ENCODE results near the gene SERTAD3.
"Not testable (repeated sequence)": the region's sequence is repeated elsewhere in the genome, so short reads cannot be mapped to it uniquely, and the experiment has no call there.

SERTAD3 gene

DNA sequence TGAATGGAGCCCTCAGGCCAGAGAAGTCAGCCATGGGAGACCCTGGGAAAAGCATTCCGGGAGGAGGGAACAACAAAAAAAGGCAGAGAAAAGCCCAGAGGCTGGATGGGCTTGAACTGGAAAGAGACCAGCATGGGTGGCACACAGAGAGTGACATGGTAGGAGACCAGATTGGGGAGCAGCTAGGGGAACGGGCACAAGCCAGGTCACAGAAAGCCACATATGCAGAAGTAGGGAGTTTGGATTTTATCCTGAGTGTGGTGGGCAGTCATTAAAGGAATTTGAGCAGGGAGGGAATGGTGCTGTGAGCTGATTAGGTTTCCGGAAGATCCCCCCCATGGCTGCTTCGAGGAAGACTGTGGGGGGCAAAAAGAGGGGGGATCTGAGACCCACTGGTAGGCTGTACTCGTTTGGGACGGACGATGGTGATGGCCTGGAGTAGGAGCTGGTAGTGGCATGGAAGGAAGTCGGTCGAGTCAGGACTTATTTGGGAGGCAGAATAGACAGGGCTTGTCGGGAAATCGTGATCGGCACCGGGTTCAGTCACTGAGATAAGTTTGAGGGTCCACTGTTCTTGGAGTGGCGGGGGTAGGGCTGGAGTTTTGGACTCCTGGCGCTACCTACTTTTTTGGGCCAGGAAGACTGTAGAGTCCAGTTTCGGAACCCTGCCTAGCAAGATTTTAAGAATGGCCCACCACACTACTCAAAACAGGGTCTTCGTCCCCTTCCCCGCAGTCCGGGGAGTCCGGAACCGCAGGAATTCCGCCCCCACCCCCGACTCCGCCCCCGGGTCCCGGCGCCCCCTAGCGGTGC is 19.3 kb downstream of the SERTAD3 start:
- no peak for DNase-seq

- DNase-seq: no peak
Observed at GRCh38 chr19:40423938-40424337, 20.2 kb downstream of the SERTAD3 start.

- no peak for DNase-seq
Observed at GRCh38 chr19:40422748-40423566, 21.2 kb downstream of the SERTAD3 start.

GRCh38 chr19:40421993-40422747 is 22.0 kb downstream of the SERTAD3 start:
- peak; percentile 53 for DNase-seq

DNA sequence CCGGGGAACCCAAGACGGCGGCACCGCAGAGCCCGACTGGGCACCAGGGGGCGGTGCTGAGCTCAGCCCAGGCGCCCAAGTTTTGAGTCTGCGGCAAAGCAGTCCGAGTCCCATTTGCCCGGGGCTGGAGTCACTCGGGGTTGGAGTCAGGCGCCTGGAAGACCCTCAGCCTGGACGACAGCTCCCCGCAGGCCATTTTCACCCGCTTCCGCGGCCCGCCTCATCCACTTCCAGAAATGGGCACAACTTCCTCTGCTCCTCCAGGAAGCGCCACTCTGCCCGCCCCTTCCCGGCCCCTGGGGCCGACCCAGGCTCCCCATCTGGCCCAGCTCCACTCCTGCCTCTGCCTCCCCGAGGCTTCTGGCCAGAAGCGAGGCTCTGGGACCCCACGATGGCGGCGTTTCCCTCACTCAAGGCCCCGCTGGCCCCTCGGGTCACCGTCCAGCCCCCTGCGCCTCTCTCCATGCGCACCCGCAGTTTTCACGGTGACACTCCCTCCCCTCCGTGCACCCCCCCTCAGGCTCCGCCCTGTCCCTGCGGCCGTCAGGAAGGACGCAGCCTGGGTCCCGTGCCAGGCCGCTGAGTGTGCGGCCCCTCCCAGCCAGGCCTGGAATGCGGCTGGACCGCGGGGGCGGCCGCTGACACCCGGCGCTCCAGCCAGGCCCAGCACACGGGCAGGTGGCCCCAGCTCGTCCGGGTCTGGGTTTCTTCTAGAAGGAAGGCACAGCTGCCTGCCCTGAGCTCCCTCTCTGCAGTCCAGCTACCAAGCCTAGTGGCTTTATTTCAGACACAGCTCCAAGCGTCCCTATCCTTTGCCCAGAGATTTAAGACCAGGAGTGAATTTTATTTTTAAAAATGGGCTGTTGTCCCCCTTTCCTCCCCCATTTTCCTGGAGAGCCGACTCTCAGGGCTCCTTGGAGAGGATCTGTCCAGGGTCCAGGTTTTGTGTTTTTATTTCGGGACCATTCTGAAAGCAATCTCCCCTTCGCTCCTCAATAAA is 23.1 kb downstream of the SERTAD3 start:
- DNase-seq: peak; percentile 82

DNA sequence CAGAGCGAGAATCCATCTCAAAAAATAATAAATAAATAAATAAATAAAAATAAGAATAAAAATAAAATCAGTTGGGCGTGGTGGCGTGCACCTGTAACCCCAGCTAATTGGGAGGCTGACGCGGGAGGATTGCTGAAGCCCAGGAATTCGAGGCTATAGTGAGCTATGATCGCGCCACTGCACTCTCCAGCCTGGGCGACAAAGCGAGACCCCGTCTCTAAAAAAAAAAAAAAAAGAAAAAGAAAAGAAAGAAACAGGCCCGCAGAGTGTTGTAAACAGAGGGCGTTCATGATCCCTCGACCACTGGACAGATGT is 23.7 kb downstream of the SERTAD3 start:
- DNase-seq: no peak

DNA sequence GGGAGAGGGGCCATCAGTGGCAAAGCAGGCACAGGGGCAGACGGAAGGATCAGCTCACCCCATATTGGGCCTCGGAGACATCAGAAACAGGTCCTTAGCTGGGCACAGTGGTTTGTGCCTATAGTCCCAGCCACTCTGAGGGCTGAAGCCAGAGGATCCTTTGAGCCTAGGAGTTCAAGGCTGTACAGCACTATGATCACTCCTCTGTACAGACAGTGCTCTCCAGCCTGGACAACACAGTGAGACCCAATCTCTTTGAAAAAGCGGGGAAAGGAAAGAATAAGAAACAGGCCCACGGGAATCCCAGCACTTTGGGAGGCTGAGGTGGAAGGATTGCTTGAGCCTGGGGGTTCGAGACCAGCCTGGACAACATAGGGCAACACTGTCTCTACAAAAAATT is 24.4 kb downstream of the SERTAD3 start:
- DNase-seq: no peak

DNA sequence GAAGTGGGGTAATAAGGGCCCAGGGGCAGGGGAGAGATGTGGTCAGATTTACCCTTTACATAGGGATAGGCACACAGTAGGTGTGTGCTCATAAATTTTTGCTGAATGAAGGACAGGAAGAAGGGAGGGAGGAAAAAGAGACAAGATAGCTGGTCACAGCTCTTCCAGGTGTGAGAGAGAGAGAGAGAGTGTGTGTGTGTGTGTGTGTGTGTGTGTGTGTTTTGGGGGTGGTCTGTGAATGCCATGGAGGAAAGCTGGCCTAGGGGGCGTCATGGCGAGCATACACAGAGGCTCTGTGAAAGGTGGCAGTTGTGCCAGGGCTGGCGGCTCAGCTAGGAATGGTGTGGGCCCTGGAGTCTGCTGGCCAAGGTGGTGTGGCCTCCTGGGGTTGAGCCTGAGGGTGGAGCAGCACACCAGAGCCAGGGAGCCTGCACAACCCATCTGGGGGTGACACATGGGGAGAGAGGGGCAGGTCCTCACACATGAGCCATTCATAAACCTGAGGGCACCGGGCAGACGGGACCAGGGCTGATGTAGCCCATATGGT is 25.0 kb downstream of the SERTAD3 start:
- DNase-seq: no peak

GRCh38 chr19:40418040-40418439 is 26.1 kb downstream of the SERTAD3 start:
- no peak for DNase-seq

- no peak for DNase-seq
Observed at GRCh38 chr19:40417643-40417981, 26.5 kb downstream of the SERTAD3 start.

DNA sequence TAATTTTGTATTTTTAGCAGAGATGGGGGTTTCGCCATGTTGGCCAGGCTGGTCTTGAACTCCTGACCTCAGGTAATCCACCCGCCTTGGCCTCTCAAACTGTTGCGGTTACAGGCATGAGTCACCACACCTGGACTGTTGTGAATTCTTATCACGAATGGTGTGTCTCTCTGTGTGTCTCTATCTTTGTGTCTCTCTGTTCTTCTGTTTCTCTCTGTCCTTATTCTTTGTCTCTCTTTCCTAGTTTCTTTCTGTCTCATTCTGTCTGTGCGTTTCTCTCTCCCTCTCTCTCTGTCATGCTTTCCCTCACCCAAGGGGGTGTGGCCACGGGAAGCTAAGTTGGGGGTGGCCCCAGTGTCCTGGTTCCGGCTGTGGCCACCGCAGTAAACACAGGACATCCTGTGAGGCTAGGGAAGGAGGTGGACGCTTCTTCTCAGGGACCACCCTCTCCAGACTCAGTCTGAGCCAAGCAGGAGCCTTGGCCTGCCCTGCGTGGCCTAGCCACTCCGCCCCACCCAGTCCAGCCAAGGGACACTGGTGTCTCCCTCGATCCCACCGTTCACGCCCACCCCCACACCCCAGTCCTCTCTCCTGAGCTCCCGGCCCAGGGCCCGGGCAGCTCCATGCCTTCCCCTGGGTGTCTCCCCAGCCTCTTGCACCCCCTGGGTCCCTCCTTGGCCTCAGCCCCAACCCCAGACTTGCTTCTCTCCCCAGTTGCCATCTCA is 27.1 kb downstream of the SERTAD3 start:
- DNase-seq: peak; percentile 77

DNA sequence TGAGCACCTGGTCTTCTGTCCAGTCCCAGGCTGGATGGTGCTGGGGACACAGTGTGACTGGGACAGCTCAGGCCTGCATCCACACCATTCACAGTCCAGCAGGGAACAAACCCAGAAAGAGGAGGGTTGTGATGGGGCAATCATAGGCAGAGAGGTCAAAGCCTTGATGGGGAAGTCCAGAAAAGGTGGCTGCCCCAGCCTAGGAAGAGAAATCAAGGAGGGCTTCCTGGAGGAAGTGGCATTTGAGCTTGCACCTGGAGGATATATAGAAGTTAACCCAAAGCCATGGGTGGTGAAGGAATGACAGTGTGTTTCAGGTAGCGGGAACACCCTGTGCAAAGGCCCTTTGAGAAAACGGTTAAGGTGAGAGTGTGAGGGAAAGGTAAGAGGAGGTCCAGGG is 28.4 kb downstream of the SERTAD3 start:
- no peak for DNase-seq

DNA sequence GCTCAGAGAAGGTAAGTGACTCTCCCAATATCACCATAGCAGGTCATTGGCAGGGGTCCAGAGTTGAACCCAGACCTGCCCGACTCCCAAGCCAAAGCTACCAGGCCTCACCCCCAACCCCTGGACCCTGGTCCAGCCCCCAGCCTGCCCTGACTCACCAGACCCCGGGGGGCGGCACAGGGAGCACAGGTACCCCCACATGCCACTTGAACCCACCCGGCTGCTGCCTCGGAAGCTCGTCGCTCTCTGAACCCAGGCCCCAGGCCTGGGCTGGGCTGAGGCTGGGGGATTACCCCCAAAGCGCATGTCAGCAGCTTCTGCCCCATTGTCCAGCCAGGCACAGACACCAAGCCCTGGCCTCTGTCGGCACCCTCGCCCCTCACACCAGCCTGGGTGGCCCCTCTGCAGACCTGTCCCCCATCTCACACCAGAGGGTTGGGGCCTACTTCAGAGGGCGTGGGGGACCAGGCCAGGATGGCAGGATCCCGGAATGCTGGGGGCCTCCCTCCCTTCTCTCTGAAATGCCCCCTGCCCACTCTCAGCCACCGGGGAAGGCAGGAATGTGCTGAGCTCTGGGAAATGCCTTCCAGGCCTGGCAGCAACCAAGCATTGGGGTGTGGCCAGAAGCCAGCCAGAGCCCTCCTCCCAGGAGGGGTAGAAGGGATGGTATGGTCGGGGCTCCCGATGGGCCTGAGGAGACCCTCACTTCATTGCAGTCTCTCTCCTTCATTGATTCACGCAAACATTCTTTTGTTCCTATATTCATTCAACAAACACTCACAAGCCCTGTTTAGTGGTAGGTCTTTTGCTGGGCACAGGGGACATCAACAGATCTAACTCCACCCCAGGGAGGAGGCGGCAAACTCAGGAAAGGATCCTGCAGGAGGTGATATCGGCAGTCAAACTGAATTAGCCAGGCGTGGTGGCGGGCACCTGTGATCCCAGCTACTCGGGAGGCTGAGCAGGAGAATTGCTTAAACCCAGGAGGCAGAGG is 29.3 kb downstream of the SERTAD3 start:
- no peak for DNase-seq

DNA sequence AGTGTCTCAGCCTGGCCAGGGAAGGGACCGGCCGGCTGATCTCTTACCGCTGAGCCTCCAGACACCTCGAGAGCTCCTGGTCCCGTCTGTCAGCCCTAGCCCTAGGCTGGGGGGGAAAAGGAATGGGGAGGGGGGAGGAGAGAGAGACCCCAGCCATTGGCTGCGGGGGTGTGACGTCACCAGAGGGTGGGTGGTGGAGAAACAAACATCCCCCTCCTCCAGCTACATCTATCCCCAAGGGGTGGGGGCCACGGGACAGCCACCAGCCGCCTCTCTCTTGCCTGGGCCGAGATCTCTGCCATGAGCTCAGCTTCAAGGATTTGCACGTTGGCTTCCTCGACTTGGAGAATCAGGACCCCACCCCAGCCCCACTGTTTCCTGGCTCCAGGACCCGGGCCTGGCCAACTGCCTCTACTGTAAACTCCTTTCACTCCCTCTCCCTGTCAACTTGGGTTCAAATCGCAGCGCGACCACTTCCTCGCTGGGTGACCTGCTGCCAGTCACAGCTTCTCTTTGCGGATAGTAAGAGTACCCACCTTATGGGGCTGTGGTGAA is 30.8 kb downstream of the SERTAD3 start, which contains the start of gene PRX:
Gene PRX (minus strand): TSS at position 88 of the 555 bp plus-strand sequence. CDS start 5,446 bp downstream, outside the sequence.
- no peak for DNase-seq

DNA sequence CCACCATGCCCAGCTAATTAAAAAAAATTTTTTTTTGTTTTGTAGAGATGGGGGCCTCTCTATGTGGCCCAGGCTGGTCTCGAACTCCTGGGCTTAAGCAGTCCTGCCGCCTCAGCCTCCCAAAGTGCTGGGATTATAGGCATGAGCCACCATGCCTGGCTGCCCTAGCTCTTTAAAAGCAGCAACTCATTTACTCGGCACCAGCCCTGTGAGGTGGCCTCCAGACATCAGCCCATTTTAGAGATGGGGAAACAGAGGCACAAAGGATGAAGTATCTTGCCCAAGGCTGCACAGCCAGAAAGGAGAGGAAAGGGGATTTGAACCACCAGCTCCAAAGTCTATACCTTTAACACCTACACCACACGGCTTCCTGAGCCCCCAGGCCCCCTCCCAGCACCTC is 31.3 kb downstream of the SERTAD3 start:
- no peak for DNase-seq

- DNase-seq: no peak
Observed at GRCh38 chr19:40411958-40412499, 32.1 kb downstream of the SERTAD3 start.

DNA sequence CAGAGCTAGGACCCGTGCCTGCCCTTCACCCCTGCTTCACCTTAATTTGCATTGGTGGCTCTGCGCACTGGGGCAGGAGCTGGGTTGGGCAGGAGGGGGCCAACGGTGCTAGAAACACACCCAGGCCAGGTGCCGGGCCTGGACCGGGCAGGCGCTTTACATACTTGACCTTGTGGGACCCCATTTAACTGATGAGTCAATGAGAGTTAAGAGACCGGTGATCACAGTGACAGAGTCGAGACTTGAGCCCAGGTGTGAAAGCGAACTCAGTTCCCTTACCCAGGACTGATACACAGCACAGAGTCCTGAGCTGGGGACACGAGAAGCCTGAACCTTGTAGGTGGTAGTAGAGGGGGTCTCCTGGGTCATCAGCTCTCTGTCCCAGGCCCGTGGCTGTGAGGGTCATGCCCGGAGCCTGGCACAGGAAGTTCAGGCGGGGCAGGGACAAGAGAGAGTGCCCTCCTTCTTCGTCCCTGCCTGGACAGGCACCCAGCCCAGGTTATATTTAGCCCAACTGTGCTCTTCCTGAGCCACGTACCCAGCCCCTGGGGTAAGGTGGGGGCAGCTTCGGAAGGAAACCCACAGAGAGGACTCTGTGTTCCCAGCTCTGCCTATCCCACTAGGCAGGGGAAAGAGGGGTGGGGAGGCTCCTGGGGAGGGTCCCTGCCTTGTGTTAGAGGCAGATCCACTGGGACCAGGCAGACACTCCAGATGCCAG is 32.9 kb downstream of the SERTAD3 start:
- DNase-seq: no peak

GRCh38 chr19:40410030-40410389 is 34.1 kb downstream of the SERTAD3 start:
- no peak for DNase-seq

GRCh38 chr19:40408598-40408925 is 35.6 kb downstream of the SERTAD3 start:
- DNase-seq: not testable (repeated sequence)
